Stimulated activated CD4-positive, alpha-beta T cell treated with anti-CD3 and anti-CD28 coated beads, Interleukin-12 subunit alpha, Interleukin-12 subunit beta, amount 100 ng/mL, for 48 hours (primary cell): ENCODE measurements around the gene IL1RAP.
"Not testable (repeated sequence)": the region's sequence is repeated elsewhere in the genome, so short reads cannot be mapped to it uniquely, and the experiment has no call there.

ENCODE experiments used
- DNase-seq, 3 donors: peaks; one replicate each; pipeline ENCODE4 v3.0.0-alpha.2; 2020; ENCODE audit warnings: low read depth in 2 of 3, low spot score in 1 of 3

The IL1RAP gene

GRCh38 chr3:190644766-190645165, 130.9 kb downstream of the IL1RAP start:
- DNase-seq = no peak

DNA sequence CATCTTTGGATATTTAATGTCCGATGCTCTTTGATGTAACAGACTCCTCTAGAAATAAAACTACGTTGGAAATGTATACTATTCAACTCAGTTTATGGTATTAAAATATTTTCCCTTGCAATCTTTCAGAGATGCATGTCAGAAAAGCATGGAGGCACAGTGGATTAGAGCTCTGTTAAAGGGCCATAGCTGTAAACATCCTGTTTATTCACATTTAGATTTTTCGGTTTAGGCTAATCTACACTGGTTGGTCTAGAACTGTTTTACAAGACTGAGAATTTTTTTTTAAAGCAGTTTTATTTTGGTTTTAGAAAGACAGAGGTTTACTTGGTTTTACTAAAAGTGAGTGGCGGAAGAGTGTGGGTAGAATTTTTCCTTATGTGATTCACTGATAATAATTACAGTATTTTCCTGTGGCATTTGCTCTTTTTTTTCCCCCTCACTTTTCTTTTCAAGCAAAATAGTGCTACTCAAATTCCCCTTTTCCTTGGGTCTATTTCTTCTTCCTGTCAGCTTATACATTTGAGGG, 132.1 kb downstream of the IL1RAP start:
- no peak for DNase-seq

DNA sequence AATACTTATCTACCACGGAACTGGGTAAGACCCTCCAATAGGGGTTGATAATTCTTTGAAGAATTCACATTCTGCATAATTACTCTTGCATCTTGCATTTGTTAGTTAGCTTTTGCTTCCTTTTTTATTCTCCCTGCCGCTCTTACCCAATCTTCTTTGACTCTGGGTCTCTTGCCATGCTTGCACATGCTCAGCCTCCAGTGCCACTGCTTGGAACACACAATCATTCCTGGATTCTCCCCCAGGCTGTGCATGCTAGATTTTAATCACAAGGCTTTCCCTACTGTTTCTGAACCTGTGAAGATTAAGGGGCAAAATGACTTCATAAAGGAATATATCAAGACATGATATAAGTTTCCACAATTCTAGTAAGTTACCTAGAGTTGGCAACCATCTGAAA, 133.1 kb downstream of the IL1RAP start:
- DNase-seq = no peak

GRCh38 chr3:190655933-190656332, 142.0 kb downstream of the IL1RAP start:
- DNase-seq = no peak

DNA sequence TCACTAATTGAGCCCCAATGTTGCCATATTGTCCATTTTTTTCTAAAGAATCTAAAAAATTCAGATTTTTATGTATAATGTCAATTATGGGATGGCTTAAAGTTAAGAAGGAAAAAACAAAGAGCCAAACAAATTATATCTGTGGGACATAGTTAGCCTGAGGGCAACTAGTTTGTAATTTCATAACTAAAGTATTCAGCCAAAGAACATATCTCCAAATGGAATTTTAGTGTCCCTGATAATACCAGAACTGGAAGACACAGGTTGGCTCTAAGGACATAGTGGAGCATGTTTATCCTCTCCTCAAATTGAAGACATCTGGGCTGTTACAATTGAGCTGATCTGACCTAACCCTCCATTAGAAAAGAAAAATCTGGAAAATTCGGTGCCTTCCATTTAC, 144.2 kb downstream of the IL1RAP start:
- no peak for DNase-seq

DNA sequence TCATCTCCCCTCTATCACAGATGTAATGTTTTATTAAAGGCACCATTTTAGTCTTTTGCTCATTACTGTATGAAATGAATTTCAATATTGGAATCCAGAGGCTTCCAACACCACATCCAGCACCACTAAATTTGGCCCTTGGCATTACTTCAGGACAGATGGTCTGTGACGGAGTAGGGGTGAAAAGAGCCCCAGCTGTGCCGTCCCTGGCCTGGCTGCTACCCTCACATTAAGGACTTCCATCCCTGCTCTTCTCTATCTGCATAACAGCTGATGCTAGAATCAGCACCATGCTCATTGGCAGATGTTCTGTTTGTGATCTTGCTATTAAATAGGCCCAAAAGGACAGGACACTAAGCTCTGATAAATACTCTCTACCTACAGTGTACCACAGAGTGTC, 152.9 kb downstream of the IL1RAP start:
- no peak for DNase-seq

DNA sequence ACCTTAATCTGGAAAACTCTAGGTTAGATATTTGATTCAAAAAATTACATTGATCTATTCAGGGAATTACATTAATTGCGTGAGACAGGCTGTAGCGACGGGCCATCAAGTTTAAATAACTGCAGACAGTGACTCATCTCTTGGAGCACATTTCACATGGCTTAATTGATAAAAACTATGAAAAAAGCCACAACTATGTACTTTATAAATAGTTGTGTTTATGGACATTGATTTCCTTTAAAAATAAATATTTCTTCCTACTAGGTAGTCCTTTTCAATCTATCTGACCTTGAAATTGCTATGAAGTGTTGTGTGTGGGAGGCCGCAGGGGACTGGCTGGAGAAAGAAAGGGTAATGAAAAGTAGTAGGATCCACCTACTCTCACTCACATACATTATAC, 157.8 kb downstream of the IL1RAP start:
- DNase-seq = no peak

DNA sequence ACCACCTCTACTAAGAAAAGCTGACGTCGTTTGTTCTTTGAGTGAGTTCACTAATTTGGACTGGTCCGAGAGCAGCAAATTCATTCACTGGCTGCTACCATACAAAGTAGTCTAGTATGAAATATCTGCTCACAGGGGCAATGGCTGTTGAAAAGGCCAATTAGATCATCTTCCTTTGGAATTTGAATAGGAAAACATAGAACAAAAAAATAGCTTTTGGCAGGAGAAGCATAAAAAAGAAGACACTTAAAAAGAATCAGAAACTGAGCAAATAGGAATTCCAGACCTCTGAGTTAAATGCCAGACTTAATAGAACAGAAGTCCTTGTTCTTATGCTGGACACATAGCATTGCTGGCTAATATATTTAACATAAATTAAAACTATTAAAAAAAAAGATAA, 159.3 kb downstream of the IL1RAP start:
- no peak for DNase-seq

DNA sequence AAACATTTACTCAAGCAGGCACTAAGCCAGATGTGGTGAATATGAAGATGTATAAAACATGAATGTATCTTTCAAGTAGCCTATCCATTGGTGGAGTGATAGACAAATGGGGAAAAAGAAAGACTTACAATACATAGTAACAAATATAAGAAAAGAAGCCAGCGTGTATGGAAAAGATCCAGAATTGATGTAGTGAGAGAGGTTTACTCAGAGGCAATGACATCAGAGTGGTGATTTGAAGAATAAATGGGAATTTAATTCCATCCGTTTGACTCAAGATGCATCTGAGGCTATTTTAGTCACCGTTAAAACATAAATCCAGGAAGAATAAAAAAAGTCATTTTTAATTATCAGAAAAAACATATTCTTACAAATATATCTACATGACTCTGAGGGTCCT, 162.6 kb downstream of the IL1RAP start:
- no peak for DNase-seq

DNA sequence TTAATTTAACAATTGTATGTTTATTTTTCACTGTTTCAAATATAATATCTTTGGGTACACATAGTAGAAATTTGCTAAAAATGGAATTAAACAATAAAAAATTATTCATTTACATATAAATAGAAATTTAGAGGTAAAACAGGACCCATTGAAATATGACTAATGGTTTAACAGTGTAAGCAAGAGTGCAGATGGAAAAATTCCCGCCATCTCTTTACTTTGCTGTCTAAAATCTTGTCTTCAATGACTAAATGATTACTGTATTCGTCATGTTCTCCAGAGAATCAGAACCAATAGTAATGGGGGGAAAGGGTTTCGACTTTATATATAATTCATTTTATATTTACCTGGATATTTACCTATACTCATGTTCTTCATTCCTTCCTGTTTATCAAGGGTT, 163.1 kb downstream of the IL1RAP start:
- DNase-seq = no peak

DNA sequence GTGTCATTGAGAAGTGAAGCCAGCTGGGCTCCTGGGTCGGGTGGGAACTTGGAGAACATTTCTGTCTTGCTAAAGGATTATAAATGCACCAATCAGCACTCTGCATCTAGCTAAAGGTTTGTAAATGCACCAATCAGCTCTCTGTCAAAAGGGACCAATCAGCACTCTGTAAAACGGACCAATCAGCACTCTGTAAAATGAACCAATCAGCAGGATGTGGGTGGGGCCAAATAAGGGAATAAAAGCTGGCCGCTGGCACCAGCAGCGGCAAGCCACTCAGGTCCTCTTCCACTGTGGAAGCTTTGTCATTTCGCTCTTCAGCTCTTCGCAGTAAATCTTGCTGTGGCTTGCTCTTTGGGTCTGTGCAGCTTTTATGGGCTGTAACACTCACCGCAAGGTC, 164.0 kb downstream of the IL1RAP start:
- not testable (repeated sequence) for DNase-seq

DNA sequence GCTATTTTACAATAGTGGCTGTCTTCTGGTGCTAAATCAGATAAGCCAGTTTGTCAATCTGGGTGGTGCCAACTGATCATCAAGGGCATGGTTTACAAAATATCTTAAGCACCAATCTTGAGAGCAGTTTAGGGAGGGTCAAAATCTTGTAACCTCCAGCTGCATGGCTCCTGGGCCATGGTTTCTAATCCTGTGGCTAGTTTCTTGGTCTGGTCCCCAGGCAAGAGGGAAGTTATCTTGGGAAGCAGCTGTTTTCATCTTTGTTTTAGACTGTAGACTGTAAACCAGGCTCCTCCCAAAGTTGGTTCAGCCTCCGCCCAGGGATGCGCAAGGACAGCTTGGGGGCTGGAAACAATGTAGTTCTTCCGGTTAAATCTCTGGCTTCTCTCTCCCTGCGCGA, 166.8 kb downstream of the IL1RAP start:
- DNase-seq = no peak

DNA sequence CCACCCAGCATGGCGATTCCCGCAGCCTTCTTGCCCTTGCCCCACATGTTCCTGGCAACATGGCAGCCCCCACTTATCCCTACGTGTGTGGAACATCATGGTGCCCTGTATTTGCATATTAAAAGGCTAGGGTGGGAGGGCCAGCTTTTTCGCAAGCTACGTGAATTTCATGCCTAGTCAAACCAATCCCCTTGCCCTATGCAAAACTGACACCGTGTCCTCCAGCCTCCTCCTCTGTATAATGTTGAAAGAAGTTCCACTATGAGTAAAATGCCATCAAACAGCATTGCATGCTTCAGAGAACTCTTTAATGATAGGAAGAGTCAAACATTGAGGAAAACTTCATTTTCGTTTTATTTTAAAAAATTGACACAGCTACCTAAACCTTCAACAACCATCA, 170.9 kb downstream of the IL1RAP start:
- DNase-seq = no peak

- DNase-seq = no peak
Observed at GRCh38 chr3:190686011-190686410, 172.1 kb downstream of the IL1RAP start.

DNA sequence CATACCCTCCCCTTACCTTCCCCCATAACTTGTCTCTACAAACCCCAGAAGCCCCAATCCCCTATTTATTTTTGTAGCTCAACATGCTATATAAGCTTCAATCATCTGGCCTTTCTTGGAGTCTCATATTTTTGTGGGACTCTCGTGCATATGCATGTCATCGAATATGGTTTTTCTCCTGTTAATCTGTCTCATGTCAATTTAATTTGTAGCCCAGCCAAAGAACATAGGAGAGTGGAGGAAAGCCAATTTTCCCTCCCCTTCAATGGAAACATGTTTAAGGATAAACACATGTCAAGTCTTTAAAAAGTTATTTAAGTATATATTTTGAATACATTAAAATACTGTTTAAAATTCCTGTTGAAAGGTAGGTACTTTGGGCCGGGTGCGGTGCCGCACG, 176.4 kb downstream of the IL1RAP start:
- no peak for DNase-seq

DNA sequence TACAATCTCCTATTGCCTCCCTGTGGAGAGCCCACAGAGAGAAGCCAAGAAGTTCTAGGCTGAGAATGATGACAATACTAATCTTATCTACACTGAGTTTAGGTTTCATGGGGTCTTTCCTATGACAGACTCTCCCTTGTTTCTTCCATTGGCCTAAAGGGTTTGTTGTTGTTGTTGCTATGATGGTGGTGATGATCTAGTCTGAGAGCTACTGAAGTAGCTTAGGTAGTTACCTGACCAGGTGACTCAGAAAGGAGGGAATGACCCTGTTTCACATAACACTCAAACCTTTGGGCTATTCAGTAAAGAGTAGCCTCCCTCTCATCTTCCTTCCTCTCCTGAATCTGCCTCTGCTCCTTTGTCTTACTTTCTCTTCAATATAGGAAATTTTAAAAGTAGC, 178.4 kb downstream of the IL1RAP start:
- no peak for DNase-seq

DNA sequence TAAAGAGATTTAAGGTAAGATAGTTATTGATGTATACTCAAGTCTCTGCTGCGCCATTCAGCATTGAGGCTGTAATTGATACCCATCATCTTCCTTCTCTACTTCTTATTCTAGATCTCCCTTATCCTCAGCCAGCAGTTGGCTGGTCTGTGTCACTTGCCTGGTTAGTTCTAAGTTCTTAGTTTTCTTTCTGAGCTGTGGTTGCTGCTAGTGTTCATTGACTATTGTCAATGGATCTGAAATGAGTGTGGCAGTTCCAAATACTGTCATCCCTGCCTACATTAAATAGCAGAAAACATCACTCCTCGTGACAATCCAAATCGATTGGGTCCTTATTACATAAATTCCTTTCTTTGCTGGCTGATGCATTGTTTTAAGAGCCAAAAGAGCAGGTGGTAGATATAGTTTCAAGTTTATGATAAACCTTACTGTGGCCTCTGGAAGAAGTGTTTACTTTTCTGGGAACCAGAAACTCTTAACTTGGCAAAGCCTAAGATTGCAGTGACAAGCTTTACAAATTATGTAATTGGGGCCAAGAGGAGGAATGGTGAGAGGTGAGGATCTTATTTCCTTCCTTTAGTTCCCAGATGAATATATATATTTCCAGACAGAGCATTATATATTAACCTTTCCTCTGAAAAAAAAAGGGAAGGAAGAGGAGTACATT, 180.6 kb downstream of the IL1RAP start:
- DNase-seq = no peak

- no peak for DNase-seq
Observed at GRCh38 chr3:190695225-190695624, 181.3 kb downstream of the IL1RAP start.

GRCh38 chr3:190695994-190696393, 182.1 kb downstream of the IL1RAP start:
- no peak for DNase-seq

DNA sequence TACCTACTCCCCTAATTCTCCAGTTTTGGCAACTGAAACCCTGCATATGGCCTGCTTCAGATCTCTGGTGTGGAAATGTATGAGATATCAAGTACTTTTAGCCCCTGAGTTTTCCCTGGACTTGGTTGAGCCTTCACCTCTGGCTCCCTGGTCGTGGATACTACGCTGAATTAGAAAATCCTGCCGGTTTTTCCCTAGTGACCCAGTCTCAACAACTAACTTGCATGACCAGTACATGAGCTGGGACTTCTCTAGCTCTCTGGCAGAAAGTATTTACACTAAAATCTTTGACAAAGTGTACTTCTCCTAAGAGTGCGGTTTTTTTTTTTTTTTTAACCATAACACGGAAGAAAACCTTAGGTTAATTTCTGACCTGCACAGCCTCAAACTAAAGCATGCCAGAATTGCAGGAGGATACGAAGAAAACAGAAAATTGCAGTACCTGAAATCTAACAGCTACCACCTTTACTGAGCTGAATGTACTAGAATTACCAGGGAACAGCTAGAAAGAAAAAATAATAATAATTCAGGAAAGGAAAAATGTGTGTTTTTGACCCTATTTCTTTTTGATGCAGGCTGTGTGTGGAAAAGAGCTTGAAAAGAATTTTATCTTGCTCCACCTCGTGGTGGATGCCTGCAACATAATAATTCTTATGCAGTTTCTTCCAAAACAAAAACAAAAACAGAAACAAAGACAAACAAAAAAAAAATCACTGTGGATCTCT, 183.1 kb downstream of the IL1RAP start:
- DNase-seq = no peak

- no peak for DNase-seq
Observed at GRCh38 chr3:190697502-190697830, 183.6 kb downstream of the IL1RAP start.

- DNase-seq = no peak
Observed at GRCh38 chr3:190697901-190698300, 184.0 kb downstream of the IL1RAP start.

DNA sequence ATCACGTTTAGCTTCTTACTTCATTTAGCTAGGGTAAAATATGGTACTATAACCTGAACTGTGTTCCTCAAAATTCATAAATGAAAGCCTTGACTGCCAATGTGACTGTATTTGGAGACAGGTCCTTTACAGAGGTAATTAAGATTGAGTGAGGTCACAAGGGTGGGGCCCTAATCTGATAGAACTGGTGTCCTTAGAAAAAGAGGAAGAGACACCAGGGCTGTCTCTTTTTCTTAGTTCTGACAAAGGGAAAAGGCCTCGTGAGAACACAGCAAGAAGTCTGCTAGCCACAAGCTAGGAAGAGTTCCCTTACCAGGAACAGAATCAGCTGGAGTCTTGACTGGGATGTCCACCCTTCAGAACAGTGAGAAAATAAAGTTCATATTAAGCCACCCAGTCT, 185.9 kb downstream of the IL1RAP start:
- DNase-seq = no peak
